RPMI8226 (cell line): ENCODE data around the gene PLEKHA5.
"Not testable (repeated sequence)": the region's sequence is repeated elsewhere in the genome, so short reads cannot be mapped to it uniquely, and the experiment has no call there.

Source experiments
- DNase-seq: peaks from one replicate; pipeline ENCODE4 v3.0.0-alpha.2; 2015

PLEKHA5 gene

GRCh38 chr12:19203539-19204506, 74.3 kb downstream of the PLEKHA5 start:
- DNase-seq = no peak

- DNase-seq = no peak
These were observed 75.6 kb downstream of the PLEKHA5 start for GRCh38 chr12:19205120-19205519.

- no peak for DNase-seq
These were observed 77.1 kb downstream of the PLEKHA5 start for GRCh38 chr12:19206493-19207077.

- DNase-seq = no peak
These were observed 78.9 kb downstream of the PLEKHA5 start for GRCh38 chr12:19208456-19208855.

- DNase-seq = no peak
These were observed 80.1 kb downstream of the PLEKHA5 start for GRCh38 chr12:19209661-19210060.

GRCh38 chr12:19211802-19212201, 82.3 kb downstream of the PLEKHA5 start:
- no peak for DNase-seq

- no peak for DNase-seq
These were observed 82.7 kb downstream of the PLEKHA5 start for GRCh38 chr12:19212245-19212644.

GRCh38 chr12:19214020-19214419, 84.5 kb downstream of the PLEKHA5 start:
- no peak for DNase-seq

GRCh38 chr12:19215115-19215514, 85.6 kb downstream of the PLEKHA5 start:
- DNase-seq = no peak

GRCh38 chr12:19217446-19217845, 87.9 kb downstream of the PLEKHA5 start:
- no peak for DNase-seq

- no peak for DNase-seq
These were observed 90.7 kb downstream of the PLEKHA5 start for GRCh38 chr12:19220205-19220604.

GRCh38 chr12:19220852-19221466, 91.4 kb downstream of the PLEKHA5 start:
- DNase-seq = no peak

- no peak for DNase-seq
These were observed 93.0 kb downstream of the PLEKHA5 start for GRCh38 chr12:19222558-19222957.

GRCh38 chr12:19223018-19223417, 93.5 kb downstream of the PLEKHA5 start:
- DNase-seq = no peak

- no peak for DNase-seq
These were observed 94.2 kb downstream of the PLEKHA5 start for GRCh38 chr12:19223695-19224094.

GRCh38 chr12:19224746-19225145, 95.2 kb downstream of the PLEKHA5 start:
- DNase-seq = no peak

- DNase-seq = no peak
These were observed 97.8 kb downstream of the PLEKHA5 start for GRCh38 chr12:19227190-19227879.

GRCh38 chr12:19227880-19228210, 98.3 kb downstream of the PLEKHA5 start:
- DNase-seq = no peak

- DNase-seq = not testable (repeated sequence)
These were observed 99.5 kb downstream of the PLEKHA5 start for GRCh38 chr12:19229021-19229420.

- DNase-seq = no peak
These were observed 100.8 kb downstream of the PLEKHA5 start for GRCh38 chr12:19230299-19230866.

- no peak for DNase-seq
These were observed 101.4 kb downstream of the PLEKHA5 start for GRCh38 chr12:19230896-19231295.

- DNase-seq = no peak
These were observed 104.7 kb downstream of the PLEKHA5 start for GRCh38 chr12:19234171-19234704.
